ENCODE data around the gene TXNDC16.
"Not testable (repeated sequence)": the region's sequence is repeated elsewhere in the genome, so short reads cannot be mapped to it uniquely, and the experiment has no call there.

The TXNDC16 gene

GRCh38 chr14:52552063-52552988 lies at the start of gene TXNDC16, which contains the start of gene GPR137C:
TSS of gene TXNDC16 (minus strand) at chr14:52552505. CDS start at chr14:52543557, 8,948 bp downstream.
TSS of gene GPR137C (plus strand) at chr14:52552836. CDS start at chr14:52553148, 312 bp downstream.
- peak; percentile 99 for DNase-seq

DNA sequence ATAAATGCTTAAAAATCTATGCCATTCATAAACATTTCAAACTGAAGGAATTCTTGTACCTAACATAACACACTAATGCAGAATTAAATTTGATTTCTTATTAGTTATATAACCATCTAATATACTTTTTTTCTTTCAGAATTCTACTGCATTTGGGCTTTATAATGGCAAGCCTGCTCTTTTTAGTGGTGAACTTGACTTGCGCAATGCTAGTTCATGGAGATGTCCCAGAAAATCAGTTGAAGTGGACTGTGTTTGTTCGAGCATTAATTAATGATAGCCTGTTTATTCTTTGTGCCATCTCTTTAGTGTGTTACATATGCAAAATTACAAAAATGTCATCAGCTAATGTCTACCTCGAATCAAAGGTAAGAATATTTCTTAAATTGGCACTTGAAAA lies 47.7 kb upstream of the TXNDC16 start:
- no peak for DNase-seq

DNA sequence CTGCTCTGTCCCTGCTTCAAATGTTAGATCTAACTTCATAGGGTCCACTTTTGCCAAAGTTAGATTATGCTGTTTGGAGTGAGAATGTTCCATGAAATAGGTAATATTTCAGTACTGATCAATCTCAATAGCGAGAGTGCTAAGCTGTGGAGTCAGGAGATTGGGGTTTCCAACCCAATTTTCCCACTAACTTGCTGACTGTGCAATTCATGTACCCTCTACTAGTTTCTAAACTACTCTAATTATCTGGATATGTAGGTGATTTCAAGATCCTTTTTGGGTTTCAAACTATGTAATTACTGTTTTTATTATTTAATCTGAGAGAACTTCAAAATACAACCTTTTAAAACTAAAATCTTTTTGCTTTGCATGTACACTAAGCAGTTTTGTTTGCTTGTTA lies 46.3 kb upstream of the TXNDC16 start:
- no peak for DNase-seq

DNA sequence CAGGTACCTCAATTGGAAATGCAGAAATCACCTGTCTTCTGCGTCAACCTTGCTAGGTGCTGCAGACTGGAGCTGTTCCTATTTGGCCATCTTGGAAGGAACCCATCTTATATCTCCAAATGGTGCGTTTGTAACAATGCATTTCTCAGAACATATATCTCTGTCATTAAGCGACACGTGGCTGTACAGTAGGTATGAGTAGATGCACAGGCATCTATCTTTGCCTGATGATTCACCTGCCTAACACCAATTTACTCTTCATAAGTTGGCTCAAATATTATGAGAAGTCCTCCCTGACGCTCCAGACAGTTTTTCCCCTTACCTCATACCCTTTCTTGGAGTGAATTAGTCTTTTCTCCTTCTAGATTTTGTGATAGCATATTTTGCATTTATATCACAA lies 44.6 kb upstream of the TXNDC16 start:
- DNase-seq: no peak

- no peak for DNase-seq
These were observed 44.0 kb upstream of the TXNDC16 start for GRCh38 chr14:52596320-52596719.

DNA sequence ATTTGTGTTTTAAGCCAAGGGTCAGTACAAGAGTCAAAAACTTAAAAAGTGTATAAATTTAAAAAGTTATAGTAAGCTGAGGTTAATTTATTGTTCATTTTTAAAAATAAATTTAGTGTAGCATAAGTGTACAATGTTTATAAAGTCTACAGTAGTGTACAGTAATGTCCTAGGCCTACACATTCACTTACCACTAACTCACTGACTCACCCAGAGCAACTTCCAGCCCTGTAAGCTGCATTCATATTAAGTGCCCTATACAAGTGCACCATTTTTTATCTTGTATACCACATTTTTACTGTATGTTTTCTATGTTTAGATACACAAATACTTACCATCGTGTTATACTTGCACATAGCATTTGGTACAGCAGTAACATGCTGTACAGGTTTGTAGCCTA lies 38.0 kb upstream of the TXNDC16 start:
- DNase-seq: no peak

DNA sequence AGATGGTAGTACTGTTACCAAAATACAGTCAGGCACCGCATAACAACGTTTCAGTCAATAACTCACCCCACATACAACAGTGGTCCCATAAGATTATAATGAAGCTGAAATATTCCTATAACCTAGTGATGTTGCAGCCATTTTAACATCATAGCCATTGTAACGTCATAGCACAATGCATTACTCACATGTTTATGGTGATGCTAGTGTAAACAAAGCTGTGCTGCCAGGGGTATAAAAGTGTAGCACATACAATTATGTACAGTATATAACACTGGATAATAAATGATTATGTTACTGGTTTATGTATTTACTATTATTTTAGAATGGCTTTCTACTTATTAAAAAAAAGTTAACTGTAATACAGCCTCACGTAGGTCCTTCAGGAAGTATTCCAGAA lies 37.3 kb upstream of the TXNDC16 start:
- DNase-seq: no peak

GRCh38 chr14:52583544-52583943 lies 31.2 kb upstream of the TXNDC16 start:
- no peak for DNase-seq

GRCh38 chr14:52575858-52576257 lies 23.6 kb upstream of the TXNDC16 start:
- DNase-seq: no peak

DNA sequence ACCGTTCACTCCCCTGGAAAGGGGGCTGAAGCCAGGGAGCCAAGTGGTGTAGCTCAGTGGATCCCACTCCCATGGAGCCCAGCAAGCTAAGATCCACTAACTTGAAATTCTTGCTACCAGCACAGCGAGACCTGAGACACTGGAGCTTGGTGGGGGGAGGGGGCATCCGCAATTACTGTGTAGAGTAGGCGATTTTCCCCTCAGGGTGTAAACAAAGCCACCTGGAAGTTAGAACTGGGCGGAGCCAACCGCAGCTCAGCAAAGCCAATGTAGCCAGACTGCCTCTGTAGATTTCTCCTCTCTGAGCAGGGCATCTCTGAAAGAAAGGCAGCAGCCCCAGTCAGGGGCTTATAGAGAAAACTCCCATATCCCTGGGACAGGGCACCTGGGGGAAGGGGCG lies 16.1 kb upstream of the TXNDC16 start:
- not testable (repeated sequence) for DNase-seq

GRCh38 chr14:52563120-52563519 lies 10.8 kb upstream of the TXNDC16 start:
- DNase-seq: peak; percentile 47

DNA sequence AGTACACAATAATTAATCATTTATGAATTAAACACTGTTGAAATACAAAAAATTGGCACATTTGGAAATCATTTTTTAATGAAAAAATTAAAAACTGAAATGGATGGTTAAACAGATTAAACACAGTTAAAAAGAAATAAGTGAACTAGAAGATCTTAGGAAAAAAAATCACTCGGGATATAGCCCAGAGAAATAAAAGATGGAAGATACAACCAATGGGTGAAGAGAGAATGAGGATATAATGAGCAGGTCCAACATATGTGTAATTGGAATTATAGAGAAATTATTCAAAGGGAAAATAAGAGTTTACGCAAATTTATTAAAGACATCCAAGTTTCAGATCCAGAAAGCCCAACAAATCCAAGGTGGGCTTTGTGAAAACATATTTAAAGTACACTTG lies 6.4 kb upstream of the TXNDC16 start:
- no peak for DNase-seq

GRCh38 chr14:52553671-52554575 lies 1.6 kb upstream of the TXNDC16 start:
- peak; percentile 79 for DNase-seq

DNA sequence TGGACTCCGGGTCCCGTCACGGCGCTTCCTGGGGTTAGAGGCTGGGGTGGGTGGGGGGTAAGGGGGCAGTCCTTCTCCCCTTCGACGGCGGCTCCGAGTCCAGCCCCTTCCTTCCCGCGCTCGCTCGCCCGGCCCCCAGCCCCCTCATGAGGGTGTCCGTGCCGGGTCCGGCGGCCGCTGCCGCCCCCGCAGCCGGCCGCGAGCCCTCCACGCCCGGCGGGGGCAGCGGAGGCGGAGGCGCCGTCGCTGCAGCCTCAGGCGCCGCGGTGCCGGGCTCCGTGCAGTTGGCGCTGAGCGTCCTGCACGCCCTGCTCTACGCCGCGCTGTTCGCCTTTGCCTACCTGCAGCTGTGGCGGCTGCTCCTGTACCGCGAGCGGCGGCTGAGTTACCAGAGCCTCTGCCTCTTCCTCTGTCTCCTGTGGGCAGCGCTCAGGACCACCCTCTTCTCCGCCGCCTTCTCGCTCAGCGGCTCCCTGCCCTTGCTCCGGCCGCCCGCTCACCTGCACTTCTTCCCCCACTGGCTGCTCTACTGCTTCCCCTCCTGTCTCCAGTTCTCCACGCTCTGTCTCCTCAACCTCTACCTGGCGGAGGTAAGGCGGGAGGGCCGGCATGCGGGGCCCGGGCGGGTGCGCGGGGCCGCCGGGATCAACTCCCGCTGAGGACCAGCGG lies 831 bp upstream of the TXNDC16 start:
- DNase-seq: peak; percentile 4

DNA sequence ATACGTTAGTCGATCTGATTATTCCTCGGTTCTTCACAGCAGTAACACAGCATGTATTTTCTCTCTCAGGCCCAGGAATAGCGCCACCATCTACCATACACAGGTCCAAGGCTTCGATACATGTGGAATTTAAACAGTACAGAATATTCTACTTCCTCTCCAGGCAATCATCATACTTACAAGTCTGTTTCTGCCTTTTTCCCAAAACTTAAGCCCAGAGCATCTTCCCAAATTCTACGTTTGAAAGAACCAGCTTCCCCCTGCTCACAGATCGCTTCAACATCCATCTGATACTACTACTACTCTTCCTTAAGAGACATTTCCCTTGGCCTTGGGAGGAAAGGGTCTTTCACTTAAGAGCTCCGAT lies 626 bp downstream of the TXNDC16 start:
- peak; percentile 22 for DNase-seq

DNA sequence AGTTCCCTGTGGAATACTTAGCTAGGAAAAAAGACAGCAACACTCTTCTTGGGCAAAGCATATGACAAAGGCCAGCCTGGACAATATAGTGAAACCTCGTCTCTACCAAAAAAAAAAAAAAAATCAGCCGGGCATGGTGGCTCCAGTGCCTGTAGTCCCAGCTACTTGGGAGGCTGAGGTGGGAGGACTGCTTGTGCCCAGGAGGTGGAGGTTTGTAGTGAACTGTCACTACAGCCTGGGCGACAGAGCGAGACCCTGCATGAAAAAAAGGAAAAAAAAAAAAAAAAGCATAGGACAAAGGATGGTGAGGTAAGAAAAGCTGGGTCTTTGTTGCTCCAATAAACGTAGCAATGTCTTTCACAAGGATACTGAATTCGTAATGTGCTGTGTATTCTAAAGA lies 1.1 kb downstream of the TXNDC16 start:
- no peak for DNase-seq

GRCh38 chr14:52550661-52551060 lies 1.6 kb downstream of the TXNDC16 start:
- no peak for DNase-seq

GRCh38 chr14:52547526-52547925 lies 4.8 kb downstream of the TXNDC16 start:
- no peak for DNase-seq

DNA sequence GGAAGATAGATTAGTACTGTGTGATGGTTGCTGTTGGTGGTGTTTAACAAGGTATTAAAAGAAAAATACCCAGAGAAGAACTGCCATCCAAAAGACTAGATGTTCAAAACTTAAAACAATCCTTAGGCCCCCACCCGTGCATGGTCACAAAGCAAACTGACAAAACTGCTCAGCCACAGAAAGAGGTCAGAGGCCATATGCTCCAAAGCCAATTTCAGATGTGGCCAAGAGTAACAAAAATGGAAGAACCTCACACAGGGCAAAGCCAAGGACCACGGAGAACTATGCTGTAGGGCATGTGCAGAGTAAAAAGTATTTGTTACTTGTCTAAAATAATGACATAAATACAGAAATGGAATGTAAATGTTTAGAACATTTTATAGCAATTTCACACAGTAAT lies 5.3 kb downstream of the TXNDC16 start:
- no peak for DNase-seq

- DNase-seq: no peak
These were observed 6.0 kb downstream of the TXNDC16 start for GRCh38 chr14:52546318-52546670.

DNA sequence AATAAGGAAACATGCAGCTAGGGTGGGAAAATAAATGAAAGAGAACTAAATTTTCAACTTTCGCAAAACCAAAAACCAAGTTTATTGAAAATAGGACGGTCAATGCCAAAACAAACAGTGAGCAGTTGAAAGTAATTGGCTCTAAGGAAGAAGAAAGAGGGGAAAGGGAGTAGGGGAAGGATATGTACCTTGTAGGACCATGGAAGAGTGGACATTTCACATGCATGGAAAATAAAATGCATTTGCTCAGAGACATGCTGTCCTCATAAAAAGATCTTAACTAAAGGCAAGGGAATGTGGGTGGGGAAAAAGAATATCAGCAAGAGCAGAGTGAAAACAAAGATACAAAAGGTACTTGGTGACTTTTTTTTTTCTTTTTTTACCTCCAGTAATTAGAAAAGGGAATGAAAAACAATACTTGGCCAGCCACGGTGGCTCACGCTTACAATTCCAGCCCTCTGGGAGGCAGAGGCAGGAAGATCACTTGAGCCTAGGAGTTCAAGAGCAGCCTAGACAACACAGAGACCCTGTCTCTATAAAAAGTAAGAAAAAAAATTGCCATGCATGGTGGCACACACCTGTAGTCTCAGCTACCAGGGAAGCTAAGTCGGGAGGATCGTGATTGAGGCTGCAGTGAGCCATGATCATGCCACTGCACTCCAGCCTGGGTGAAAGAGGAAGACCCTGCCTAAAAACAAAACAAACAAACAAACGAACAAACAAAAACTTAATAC lies 6.6 kb downstream of the TXNDC16 start:
- no peak for DNase-seq

- DNase-seq: no peak
These were observed 13.7 kb downstream of the TXNDC16 start for GRCh38 chr14:52538623-52539022.

DNA sequence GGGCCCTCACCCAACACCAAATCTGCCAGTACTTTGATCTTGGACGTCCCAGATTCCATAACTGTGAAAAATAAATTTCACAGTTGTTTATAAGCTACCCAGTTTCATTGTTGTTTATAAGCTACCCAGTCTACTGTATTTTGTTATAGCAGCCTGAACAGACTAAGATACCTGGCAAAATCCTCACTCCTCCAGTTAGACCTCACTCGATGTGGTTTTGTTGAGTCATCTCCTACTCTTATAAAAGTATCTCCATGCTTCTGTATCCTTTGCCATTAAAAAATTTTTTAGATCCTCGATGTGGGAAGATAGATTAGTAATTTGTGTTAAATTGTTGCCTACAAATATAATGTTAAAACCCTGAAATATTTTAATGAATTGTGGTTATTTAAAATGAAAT lies 16.0 kb downstream of the TXNDC16 start:
- DNase-seq: no peak
